ENCODE results near the gene IGF1.
"Not testable (repeated sequence)": the region's sequence is repeated elsewhere in the genome, so short reads cannot be mapped to it uniquely, and the experiment has no call there.

Gene IGF1

GRCh38 chr12:102454808-102455760 is 25.3 kb downstream of the IGF1 start:
- no peak for DNase-seq

DNA sequence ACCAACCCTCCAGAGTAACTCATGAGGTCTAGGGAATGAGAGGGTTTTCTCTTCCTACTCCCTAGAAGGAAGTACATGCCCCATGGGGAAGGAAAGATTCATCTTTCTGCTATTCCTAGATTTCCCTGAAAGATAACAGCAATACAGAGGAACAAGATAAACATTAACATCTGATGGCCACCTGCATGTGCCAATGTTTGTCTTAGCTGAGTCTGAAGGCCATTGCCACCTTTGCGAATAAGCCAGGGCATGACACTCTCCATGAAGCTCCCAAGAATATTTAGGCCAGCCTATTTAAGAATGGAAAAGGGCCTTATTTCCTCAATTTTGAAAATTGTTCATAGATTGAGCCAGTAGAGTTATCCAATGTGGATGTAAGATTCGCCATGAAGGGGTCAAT is 26.0 kb downstream of the IGF1 start:
- no peak for DNase-seq

GRCh38 chr12:102452605-102453004 is 27.8 kb downstream of the IGF1 start:
- no peak for DNase-seq

GRCh38 chr12:102449018-102449417 is 31.3 kb downstream of the IGF1 start:
- not testable (repeated sequence) for DNase-seq

DNA sequence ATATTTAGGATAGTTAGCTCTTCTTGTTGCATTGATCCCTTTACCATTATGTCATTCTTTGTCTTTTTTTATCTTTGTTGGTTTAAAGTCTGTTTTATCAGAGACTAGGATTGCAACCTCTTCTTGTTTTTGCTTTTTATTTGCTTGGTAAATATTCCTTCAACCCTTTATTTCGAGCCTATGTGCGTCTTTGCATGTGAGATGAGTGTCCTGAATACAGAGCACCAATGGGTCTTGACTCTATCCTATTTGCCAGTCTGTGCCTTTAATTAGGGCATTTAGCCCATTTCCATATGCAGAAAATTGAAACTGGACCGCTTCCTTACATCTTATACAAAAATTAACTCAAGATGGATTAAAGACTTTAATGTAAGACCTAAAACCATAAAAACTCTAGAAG is 32.9 kb downstream of the IGF1 start:
- DNase-seq, result not testable (repeated sequence)

DNA sequence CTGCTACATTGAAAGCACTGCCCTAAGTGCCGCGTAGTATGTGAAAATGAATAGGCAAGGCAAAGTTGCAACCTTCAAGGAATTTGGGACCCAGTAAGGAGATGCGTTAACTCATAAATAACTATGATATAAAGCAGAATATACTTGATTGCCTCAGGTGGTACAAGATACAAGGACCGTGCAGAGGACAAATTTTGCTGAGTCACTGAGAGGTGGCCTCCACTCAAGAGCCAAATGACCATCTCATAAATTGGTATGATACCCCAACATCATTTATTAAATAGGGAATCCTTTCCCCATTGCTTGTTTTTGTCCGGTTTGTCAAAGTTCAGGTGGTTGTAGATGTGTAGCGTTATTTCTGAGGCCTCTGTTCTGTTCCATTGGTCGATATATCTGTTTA is 35.7 kb downstream of the IGF1 start:
- DNase-seq, result no peak

- no peak for DNase-seq
These were observed 36.3 kb downstream of the IGF1 start for GRCh38 chr12:102444093-102444492.

DNA sequence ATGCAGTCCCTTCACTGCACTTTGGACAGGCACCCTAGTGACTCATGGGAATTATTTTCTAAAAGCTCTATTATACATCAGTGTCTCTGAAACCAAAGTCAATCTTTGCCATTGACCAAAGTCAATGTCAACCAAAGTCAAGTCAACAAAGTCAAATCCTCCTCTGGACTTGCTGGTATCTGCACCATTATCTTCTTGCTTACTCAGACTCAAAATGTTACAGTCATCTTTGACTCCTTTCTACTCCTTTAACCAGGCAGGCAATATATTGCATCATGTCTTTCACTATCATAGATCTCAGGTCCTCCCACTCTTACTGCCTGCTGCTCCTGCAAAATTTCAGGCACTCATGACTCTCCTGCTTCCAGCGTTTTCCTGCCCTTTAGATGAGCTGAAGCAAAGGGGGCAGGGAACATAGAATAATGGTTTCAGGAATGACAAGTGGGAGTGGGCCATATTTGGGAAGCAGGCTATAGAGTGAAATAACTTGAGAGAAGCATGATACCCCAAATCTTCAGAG is 39.2 kb downstream of the IGF1 start:
- DNase-seq, result no peak

DNA sequence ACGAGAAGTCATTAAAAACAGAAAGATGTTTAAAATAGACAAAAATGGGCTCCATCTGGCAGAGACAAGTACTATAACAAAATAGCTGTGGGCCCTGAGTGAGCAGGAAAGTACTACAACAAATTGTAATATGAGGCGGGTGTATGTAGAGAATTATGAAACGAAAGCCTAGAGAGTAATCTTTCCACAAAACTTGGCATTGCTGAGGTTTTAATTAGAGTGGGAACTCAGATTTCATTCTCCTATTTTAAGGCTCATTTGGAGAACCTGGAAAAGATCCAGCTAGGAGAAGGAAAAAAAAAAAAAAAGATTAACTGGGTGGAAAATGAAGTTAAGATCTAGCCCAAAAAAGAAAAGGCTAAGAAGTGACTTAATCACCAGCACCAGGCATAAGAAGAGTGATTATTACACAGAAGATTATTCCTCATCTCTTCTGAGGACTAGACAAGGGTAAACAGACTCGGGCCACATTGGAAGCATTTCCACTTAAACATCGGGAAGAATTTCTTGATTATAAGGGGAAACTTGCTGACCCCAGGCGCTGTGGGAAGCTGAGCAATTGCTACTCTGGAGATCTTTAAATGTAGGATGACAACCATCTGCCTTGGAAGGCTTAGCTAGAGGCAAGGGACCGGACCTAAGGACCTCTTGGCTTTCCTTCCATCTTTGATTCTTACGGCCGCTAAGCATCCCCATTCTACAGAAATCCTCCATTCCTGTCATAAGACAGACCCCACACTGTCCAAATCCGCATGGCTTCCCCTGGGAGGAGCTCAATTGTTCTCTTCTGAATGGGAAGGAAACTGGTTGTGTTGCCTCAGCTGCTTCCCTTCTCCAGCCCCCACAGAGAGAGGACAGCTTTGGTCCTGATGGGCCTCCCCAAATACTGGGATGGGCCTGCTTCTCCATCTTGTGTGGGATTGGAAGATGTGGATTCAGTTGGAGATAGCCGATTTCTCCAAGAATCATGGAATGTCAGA is 40.6 kb downstream of the IGF1 start:
- DNase-seq, result no peak

GRCh38 chr12:102438827-102439210 is 41.5 kb downstream of the IGF1 start:
- DNase-seq, result no peak

GRCh38 chr12:102438047-102438826 is 42.1 kb downstream of the IGF1 start:
- no peak for DNase-seq

DNA sequence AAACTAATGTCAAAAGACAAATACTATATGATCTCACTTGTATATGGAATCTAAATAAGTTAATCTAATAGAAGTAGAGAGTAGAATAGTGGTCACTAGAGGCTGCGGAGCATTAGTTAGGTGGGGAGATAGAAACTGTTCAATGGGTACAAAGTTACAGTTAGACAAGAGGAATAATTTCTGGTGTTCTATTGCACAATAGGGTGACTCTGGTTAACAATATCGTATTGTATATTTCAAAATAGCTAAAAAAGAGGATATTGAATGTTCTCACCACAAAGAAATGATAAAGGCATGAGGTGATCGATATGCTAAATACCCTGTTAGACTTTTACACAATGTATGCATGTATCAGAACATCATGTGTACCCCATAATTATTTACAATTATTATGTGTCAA is 42.9 kb downstream of the IGF1 start:
- DNase-seq, result no peak

- DNase-seq, result no peak
These were observed 43.5 kb downstream of the IGF1 start for GRCh38 chr12:102436867-102437266.

- DNase-seq, result no peak
These were observed 44.4 kb downstream of the IGF1 start for GRCh38 chr12:102435827-102436436.

DNA sequence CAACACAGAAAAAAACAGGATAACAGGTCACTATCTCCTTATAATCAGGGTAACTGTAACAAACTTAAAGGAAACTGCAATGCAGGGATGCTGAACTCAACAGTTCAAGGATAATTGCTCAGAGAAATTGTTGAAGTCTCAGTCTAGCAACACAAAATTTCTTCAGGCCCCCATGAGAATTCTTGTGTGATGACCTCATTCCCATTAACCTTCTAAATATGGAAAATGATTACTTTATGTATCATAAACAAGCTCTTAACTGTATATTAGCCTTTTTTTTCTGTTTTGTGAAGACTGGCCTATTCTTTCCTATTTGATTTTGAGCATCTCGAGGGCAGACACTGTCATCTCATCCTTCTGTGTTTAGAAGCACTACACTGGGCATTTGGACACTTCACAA is 47.1 kb downstream of the IGF1 start:
- DNase-seq, result no peak

GRCh38 chr12:102430661-102431060 is 49.7 kb downstream of the IGF1 start:
- no peak for DNase-seq

- no peak for DNase-seq
These were observed 50.9 kb downstream of the IGF1 start for GRCh38 chr12:102429211-102430154.

GRCh38 chr12:102427543-102427941 is 52.8 kb downstream of the IGF1 start:
- no peak for DNase-seq

DNA sequence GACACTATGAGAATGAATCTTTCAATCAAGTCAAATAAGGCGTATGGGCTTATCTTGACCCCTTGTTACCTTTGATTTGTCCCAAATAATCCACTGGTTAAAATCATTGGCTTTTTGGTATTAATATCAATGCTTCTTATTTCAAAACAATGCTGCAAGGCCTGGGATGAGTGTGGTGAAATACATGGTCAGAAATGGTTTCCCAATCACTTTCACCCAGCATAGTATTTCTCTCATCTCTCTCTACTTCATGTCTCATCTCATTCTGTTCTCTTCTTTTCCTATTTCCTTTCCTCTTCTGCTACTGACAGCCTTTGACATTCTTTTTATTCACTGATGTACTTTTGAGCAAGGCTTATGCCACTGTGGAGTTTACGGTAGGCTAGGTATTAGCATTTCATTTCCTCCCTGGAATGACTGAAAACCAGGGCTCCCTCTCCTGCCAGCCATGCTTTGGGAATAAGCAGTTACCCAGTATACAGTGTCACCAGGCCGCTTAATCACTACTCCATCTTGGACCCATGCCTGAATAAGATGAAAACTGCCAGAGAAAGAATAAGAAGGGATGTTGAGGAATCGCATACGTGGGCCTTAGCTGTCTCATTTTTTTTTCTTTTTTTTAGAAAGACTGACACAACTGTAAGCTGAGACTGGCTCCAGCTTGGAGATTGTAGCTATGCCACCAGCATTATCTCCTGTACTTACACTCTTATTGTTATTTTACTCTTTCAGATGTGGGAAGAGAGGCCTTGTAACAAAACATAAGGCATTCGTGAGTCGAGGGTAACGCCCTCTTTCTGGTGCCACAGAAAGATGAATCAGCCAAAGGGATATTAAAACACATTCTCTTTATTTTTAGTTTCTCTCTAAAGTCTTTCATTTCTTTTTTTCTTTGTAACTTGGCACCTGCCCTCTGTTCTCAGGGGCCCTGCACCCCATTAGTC is 53.5 kb downstream of the IGF1 start:
- no peak for DNase-seq
